ENCODE data around the gene PSTPIP1. TPM values are rescaled to one million over a fixed set of nuclear protein-coding genes. Genes with fewer than 3 reads are reported as not detected.

The PSTPIP1 gene
- 10 to 100 TPM in 5 of 6 donors, 1 to 10 TPM in 1; 7.0 to 69.1 (median 20.2) TPM for total RNA-seq

GRCh38 chr15:76994971-76995945 lies at the start of gene PSTPIP1:
TSS of gene PSTPIP1 (plus strand) at chr15:76995126. CDS start at chr15:76995574, 448 bp downstream.
- DNase-seq: peak; percentile 66 to 86

GRCh38 chr15:76945494-76946093 lies 49.3 kb upstream of the PSTPIP1 start:
- TF ChIP-seq POLR2A (IDR thresholded peaks at IDR 0.05) (no peak), EP300 (IDR thresholded peaks at IDR 0.05) (no peak), CTCF (IDR thresholded peaks at IDR 0.05) (no peak), POLR2AphosphoS5 (IDR thresholded peaks at IDR 0.05) (no peak)
- ATAC-seq (ENCODE audit: low FRiP score in 2 of 2) (no peak), DNase-seq (no peak)
- H3K27me3 ChIP-seq: no peaks in the 10 kb centered on the region
- H3K4me1 ChIP-seq: no peaks in the 10 kb centered on the region
- no peaks in the 10 kb centered on the region for H3K9me3 ChIP-seq
- H3K27ac ChIP-seq: no peak overlapping the region
- H3K4me3 ChIP-seq: no peak overlapping the region
- H3K36me3 ChIP-seq: peaks cover 6 to 44% (median 14%) of the 10 kb centered on the region in 4 donors
- WGBS, 2 donors: 89 to 96% methylated on average over 2 of the region's 2 CpGs

More at GRCh38 chr15:76994971-76995945, at the start of gene PSTPIP1:
- no peaks in the 10 kb centered on the region for H3K9me3 ChIP-seq
- H3K4me3 ChIP-seq: peak within 1 kb of the TSS in 3 of 4 donors; percentile 29 to 54 (median 48)
- no peaks in the 10 kb centered on the region for H3K36me3 ChIP-seq
- WGBS, 2 donors: 39 to 66% methylated on average over 20 to 26 of the region's 28 CpGs
- TF ChIP-seq EP300 (IDR thresholded peaks at IDR 0.05): no peak
- TF ChIP-seq CTCF (IDR thresholded peaks at IDR 0.05): peak in 1 of 6 experiments; percentile 6
- peak in 1 of 4 donors; percentile 53 for TF ChIP-seq POLR2A (IDR thresholded peaks at IDR 0.05)
- TF ChIP-seq POLR2AphosphoS5 (IDR thresholded peaks at IDR 0.05): peak in 1 of 2 donors; percentile 52
- ATAC-seq (ENCODE audit: low FRiP score in 2 of 2): peak in 1 of 2 donors; percentile 53
- no peaks in the 10 kb centered on the region for H3K27me3 ChIP-seq
- peak within 1 kb of the TSS; percentile 69 to 89 (median 84) for H3K27ac ChIP-seq
- H3K4me1 ChIP-seq: peaks cover 0 to 36% (median 19%) of the 10 kb centered on the region in 4 donors

- 79 to 89% methylated on average over 3 of the region's 3 CpGs for WGBS, 2 donors
- H3K4me1 ChIP-seq: no peaks in the 10 kb centered on the region
- TF ChIP-seq EP300 (IDR thresholded peaks at IDR 0.05): no peak
- no peak for TF ChIP-seq POLR2AphosphoS5 (IDR thresholded peaks at IDR 0.05)
- TF ChIP-seq CTCF (IDR thresholded peaks at IDR 0.05): no peak
- TF ChIP-seq POLR2A (IDR thresholded peaks at IDR 0.05): no peak
- no peaks in the 10 kb centered on the region for H3K9me3 ChIP-seq
- peaks cover 6 to 52% (median 16%) of the 10 kb centered on the region in 4 donors for H3K36me3 ChIP-seq
- no peak for ATAC-seq (ENCODE audit: low FRiP score in 2 of 2)
- DNase-seq: no peak
- H3K27ac ChIP-seq: no peak overlapping the region
- no peaks in the 10 kb centered on the region for H3K27me3 ChIP-seq
- no peak overlapping the region for H3K4me3 ChIP-seq
Observed at GRCh38 chr15:76947454-76947853, 47.5 kb upstream of the PSTPIP1 start.

- Histone ChIP-seq H3K4me1 (no peaks in the 10 kb centered on the region), H3K9me3 (no peaks in the 10 kb centered on the region), H3K36me3 (peaks cover 3 to 34% (median 11%) of the 10 kb centered on the region in 4 donors), H3K4me3 (no peak overlapping the region), H3K27ac (no peak overlapping the region), H3K27me3 (no peaks in the 10 kb centered on the region)
- DNase-seq: no peak
- ATAC-seq (ENCODE audit: low FRiP score in 2 of 2): no peak
- no peak for TF ChIP-seq POLR2A (IDR thresholded peaks at IDR 0.05)
- TF ChIP-seq EP300 (IDR thresholded peaks at IDR 0.05): no peak
- TF ChIP-seq CTCF (IDR thresholded peaks at IDR 0.05): no peak
- TF ChIP-seq POLR2AphosphoS5 (IDR thresholded peaks at IDR 0.05): no peak
- WGBS, 2 donors: 79 to 100% methylated on average over 1 of the region's 1 CpG
Observed at GRCh38 chr15:76951220-76951619, 43.7 kb upstream of the PSTPIP1 start.
